Prostate gland (tissue), 2 donors: ENCODE measurements around the gene PCDHGB7.

Source experiments
- CTCF ChIP-seq, 4 experiments: fragments of 200-600 bp in 2 of 4; fragments of 450-650 bp in 2 of 4; sonication (generic) in 2 of 4; IDR thresholded peaks; 1 replicate in 3 of 4; 2 replicates in 1 of 4; pipeline ENCODE4 v1.5.1; 2016 to 2019; ENCODE audit warnings: antibody characterized with exemption in 4 of 4, mild to moderate bottlenecking in 2 of 4, moderate library complexity in 2 of 4
- POLR2A ChIP-seq: fragments of 450-650 bp; IDR thresholded peaks from one replicate; pipeline ENCODE4 v1.6.1; 2016; ENCODE audit warnings: antibody characterized with exemption, mild to moderate bottlenecking
- POLR2AphosphoS5 ChIP-seq: sonication (generic); formaldehyde crosslinking; IDR thresholded peaks from one replicate; pipeline ENCODE4 v1.6.1; 2017; ENCODE audit warnings: antibody characterized with exemption

GRCh38 chr5:141384471-141385267 is 32.8 kb upstream of the PCDHGB7 start:
- TF ChIP-seq POLR2AphosphoS5 (no peak), POLR2A (no peak), CTCF (IDR thresholded peaks at IDR 0.05) (no peak)
